K562 (cell line): Measurements from ENCODE around the gene RGL2. TPM values are rescaled to one million over a fixed set of nuclear protein-coding genes. Genes with fewer than 3 reads are reported as not detected.

ENCODE experiments used
- ARNT ChIP-seq, 2 experiments: fragments of 450-650 bp; IDR thresholded peaks; 2 replicates each; pipeline ENCODE4 v1.6.1; 2016; ENCODE audit warnings: mild to moderate bottlenecking in 1 of 2
- CEBPG ChIP-seq, 3 experiments: fragments of 200-800 bp in 1 of 3; sonication (Bioruptor generic) in 1 of 3; sonication (generic) in 1 of 3; formaldehyde crosslinking in 1 of 3; IDR thresholded peaks in 2 of 3; conservative IDR thresholded peaks in 1 of 3; 2 replicates each; pipeline versions ENCODE4 v1.6.1 to v1.8.0; 2016 to 2022; ENCODE audit warnings: missing compliant biosample characterization in 2 of 3, missing genetic modification characterization in 2 of 3, mild to moderate bottlenecking in 1 of 3, missing genetic modification reagents in 1 of 3
- FOXA3 ChIP-seq, 2 experiments: fragments of 450-650 bp in 1 of 2; sonication (generic) in 1 of 2; formaldehyde crosslinking; IDR thresholded peaks in 1 of 2; conservative IDR thresholded peaks in 1 of 2; 2 replicates each; pipeline versions ENCODE4 v1.4.0 to v1.8.0; 2020 to 2022; ENCODE audit warnings: mild to moderate bottlenecking in 2 of 2, missing genetic modification reagents in 1 of 2
- MED1 ChIP-seq: sonication (generic); formaldehyde crosslinking; IDR thresholded peaks from 2 replicates; pipeline ENCODE4 v1.8.1; 2023; ENCODE audit warnings: missing genetic modification reagents, borderline replicate concordance
- MYBL2 ChIP-seq, 2 experiments: fragments of 450-650 bp in 1 of 2; sonication (generic) in 1 of 2; formaldehyde crosslinking in 1 of 2; IDR thresholded peaks; 2 replicates each; pipeline versions ENCODE4 v1.6.1 to v1.8.1; 2017 to 2022; ENCODE audit warnings: borderline replicate concordance in 1 of 2, inconsistent platforms in 1 of 2, low read depth in 1 of 2, mild to moderate bottlenecking in 1 of 2, missing genetic modification reagents in 1 of 2, moderate library complexity in 1 of 2
- PML ChIP-seq: IDR thresholded peaks from 2 replicates; pipeline ENCODE4 v1.6.1; 2012; ENCODE audit warnings: low read length, inconsistent platforms
- RB1 ChIP-seq: fragments of 450-650 bp; IDR thresholded peaks from 2 replicates; pipeline ENCODE4 v1.6.1; 2017; ENCODE audit warnings: low read depth, mild to moderate bottlenecking
- SMAD2 ChIP-seq: fragments of 150-350 bp; IDR thresholded peaks from 2 replicates; pipeline ENCODE4 v1.6.1; 2014; ENCODE audit warnings: low read depth, mild to moderate bottlenecking, low read length
- SMARCB1 ChIP-seq: IDR thresholded peaks from 2 replicates; pipeline ENCODE4 v1.6.1; 2011; ENCODE audit warnings: improper control_type of control experiment, low read depth; ENCODE audit not compliant: insufficient read length
- ZKSCAN1 ChIP-seq: fragments of 150-350 bp; IDR thresholded peaks from 2 replicates; pipeline ENCODE4 v1.6.1; 2016; ENCODE audit warnings: low read depth, low read length
- ZNF197 ChIP-seq: fragments of 200-800 bp; sonication (Bioruptor generic); IDR thresholded peaks from 2 replicates; pipeline ENCODE4 v1.6.1; 2016; ENCODE audit warnings: low read depth, missing genetic modification characterization, missing compliant biosample characterization
- ZNF274 ChIP-seq: IDR thresholded peaks from 2 replicates; pipeline ENCODE4 v1.6.1; 2011; ENCODE audit warnings: low read depth, mild to moderate bottlenecking, low read length, moderate library complexity, borderline replicate concordance
- ZNF551 ChIP-seq: fragments of 250-450 bp; sonication (Bioruptor Pico); IDR thresholded peaks from 2 replicates; pipeline ENCODE4 v1.5.0; 2021; ENCODE audit warnings: mild to moderate bottlenecking, moderate library complexity
- polyA plus RNA-seq, 8 experiments: library from polyadenylated mRNA; depleted of rRNA in 4 of 8; stranded (reverse) in 5 of 8; unstranded in 3 of 8; fragments of >200 nt; fragmentation: Nextera tagmentation in 2 of 8; fragmentation: Illumina TruSeq in 1 of 8; extraction: Ambion mirVana in 2 of 8; extraction: Trizol in 1 of 8; gene quantifications; 2 replicates each; pipeline versions ENCODE4 v1.2.1 to v1.2.3, GENCODE V29; 2011 to 2014; ENCODE audit warnings: inconsistent platforms in 1 of 8, missing spikeins in 1 of 8
- total RNA-seq, 7 experiments: library from RNA; depleted of rRNA in 6 of 7; stranded (reverse); fragments of >200 nt in 6 of 7; fragmentation: Illumina TruSeq in 2 of 7; extraction: Trizol in 2 of 7; gene quantifications; 2 replicates each; pipeline versions ENCODE4 v1.2.1 to v1.2.3, GENCODE V29; 2011 to 2021; ENCODE audit warnings: low replicate concordance in 1 of 7
- TF ChIP-seq, protein P1 (sequence below), 2 experiments: IDR thresholded peaks; 2 replicates each; pipeline ENCODE4 v1.6.1; 2012; ENCODE audit warnings: improper control_type of control experiment in 2 of 2, low read depth in 2 of 2, low read length in 2 of 2, borderline replicate concordance in 1 of 2
- TF ChIP-seq, protein P2 (sequence below): fragments of 450-650 bp; IDR thresholded peaks from 2 replicates; pipeline ENCODE4 v1.7.0; 2016; ENCODE audit warnings: borderline replicate concordance
- TF ChIP-seq, protein P3 (sequence below): fragments of 250-450 bp; sonication (Bioruptor Pico); IDR thresholded peaks from 2 replicates; pipeline ENCODE4 v1.4.0; 2020; ENCODE audit warnings: mild to moderate bottlenecking, moderate library complexity, borderline replicate concordance
- TF ChIP-seq, protein P4 (sequence below): sonication (generic); formaldehyde crosslinking; IDR thresholded peaks from 2 replicates; pipeline ENCODE4 v1.8.0; 2022; ENCODE audit warnings: missing genetic modification reagents, mild to moderate bottlenecking, borderline replicate concordance

RGL2 gene
- total and polyA plus RNA-seq, 9 of the 15 experiments (the other 6 are each of a cell fraction or from before 2014, with no cell fraction given): 1.8 to 57.1 (median 19.5) TPM

DNA sequence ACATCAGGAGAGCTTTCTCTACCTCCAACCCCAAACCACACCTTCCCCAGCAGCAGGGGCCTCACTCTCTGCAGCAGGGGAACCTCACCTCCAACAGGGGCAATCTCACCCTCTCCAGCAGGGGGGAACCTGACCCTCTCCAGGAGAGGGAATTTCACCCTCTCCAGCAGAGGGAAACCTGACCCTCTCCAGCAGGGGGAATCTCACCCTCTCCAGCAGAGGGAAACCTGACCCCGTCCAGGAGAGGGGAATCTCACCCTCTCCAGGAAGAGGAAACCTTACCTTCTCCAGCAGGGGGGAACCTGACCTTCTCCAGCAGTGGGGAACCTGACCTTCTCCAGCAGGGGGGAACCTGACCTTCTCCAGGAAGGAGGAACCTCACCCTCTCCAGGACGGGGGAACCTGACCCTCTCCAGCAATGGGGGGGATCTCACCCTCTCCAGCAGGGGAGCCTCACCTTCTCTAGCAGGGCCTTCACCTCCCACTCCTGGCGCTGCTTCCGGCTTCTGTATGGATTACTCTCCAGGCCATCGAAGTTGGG is 18.7 kb downstream of the RGL2 start (continued):
- TF ChIP-seq ZNF197 (no peak), PML (no peak), RB1 (peak; percentile 84; the same call in 1 of the 2 replicates), ZNF274 (no peak), MED1 (CRISPR knock-in tag) (no peak), MYBL2 (IDR thresholded peaks at IDR 0.05; ENCODE audit: low read depth) (no peak), MYBL2 (CRISPR knock-in tag; IDR thresholded peaks at IDR 0.05; ENCODE audit: borderline replicate concordance) (no peak), CEBPG (CRISPR knock-in tag; IDR thresholded peaks at IDR 0.05) (no peak), CEBPG (tag; conservative IDR thresholded peaks at IDR 0.05 in 1 of 2, IDR thresholded peaks at IDR 0.05 in 1 of 2) (no peak), SMAD2 (no peak), FOXA3 (CRISPR knock-in tag; conservative IDR thresholded peaks at IDR 0.05 in 1 of 2, IDR thresholded peaks at IDR 0.05 in 1 of 2) (no peak), SMARCB1 (no peak), ZKSCAN1 (peak; percentile 63; the same call in 1 of the 2 replicates), ARNT (IDR thresholded peaks at IDR 0.05) (no peak), ZNF551 (CRISPR knock-in tag) (no peak)
- TF ChIP-seq, protein P1, sequence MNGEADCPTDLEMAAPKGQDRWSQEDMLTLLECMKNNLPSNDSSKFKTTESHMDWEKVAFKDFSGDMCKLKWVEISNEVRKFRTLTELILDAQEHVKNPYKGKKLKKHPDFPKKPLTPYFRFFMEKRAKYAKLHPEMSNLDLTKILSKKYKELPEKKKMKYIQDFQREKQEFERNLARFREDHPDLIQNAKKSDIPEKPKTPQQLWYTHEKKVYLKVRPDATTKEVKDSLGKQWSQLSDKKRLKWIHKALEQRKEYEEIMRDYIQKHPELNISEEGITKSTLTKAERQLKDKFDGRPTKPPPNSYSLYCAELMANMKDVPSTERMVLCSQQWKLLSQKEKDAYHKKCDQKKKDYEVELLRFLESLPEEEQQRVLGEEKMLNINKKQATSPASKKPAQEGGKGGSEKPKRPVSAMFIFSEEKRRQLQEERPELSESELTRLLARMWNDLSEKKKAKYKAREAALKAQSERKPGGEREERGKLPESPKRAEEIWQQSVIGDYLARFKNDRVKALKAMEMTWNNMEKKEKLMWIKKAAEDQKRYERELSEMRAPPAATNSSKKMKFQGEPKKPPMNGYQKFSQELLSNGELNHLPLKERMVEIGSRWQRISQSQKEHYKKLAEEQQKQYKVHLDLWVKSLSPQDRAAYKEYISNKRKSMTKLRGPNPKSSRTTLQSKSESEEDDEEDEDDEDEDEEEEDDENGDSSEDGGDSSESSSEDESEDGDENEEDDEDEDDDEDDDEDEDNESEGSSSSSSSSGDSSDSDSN (IDR thresholded peaks at IDR 0.05; ENCODE audit: borderline replicate concordance in 1 of 2, low read depth in 2 of 2, low read length in 2 of 2): no peak
- TF ChIP-seq, protein P2, sequence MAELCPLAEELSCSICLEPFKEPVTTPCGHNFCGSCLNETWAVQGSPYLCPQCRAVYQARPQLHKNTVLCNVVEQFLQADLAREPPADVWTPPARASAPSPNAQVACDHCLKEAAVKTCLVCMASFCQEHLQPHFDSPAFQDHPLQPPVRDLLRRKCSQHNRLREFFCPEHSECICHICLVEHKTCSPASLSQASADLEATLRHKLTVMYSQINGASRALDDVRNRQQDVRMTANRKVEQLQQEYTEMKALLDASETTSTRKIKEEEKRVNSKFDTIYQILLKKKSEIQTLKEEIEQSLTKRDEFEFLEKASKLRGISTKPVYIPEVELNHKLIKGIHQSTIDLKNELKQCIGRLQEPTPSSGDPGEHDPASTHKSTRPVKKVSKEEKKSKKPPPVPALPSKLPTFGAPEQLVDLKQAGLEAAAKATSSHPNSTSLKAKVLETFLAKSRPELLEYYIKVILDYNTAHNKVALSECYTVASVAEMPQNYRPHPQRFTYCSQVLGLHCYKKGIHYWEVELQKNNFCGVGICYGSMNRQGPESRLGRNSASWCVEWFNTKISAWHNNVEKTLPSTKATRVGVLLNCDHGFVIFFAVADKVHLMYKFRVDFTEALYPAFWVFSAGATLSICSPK: no peak
- TF ChIP-seq, protein P3, sequence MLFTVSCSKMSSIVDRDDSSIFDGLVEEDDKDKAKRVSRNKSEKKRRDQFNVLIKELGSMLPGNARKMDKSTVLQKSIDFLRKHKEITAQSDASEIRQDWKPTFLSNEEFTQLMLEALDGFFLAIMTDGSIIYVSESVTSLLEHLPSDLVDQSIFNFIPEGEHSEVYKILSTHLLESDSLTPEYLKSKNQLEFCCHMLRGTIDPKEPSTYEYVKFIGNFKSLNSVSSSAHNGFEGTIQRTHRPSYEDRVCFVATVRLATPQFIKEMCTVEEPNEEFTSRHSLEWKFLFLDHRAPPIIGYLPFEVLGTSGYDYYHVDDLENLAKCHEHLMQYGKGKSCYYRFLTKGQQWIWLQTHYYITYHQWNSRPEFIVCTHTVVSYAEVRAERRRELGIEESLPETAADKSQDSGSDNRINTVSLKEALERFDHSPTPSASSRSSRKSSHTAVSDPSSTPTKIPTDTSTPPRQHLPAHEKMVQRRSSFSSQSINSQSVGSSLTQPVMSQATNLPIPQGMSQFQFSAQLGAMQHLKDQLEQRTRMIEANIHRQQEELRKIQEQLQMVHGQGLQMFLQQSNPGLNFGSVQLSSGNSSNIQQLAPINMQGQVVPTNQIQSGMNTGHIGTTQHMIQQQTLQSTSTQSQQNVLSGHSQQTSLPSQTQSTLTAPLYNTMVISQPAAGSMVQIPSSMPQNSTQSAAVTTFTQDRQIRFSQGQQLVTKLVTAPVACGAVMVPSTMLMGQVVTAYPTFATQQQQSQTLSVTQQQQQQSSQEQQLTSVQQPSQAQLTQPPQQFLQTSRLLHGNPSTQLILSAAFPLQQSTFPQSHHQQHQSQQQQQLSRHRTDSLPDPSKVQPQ: no peak
- TF ChIP-seq, protein P4, sequence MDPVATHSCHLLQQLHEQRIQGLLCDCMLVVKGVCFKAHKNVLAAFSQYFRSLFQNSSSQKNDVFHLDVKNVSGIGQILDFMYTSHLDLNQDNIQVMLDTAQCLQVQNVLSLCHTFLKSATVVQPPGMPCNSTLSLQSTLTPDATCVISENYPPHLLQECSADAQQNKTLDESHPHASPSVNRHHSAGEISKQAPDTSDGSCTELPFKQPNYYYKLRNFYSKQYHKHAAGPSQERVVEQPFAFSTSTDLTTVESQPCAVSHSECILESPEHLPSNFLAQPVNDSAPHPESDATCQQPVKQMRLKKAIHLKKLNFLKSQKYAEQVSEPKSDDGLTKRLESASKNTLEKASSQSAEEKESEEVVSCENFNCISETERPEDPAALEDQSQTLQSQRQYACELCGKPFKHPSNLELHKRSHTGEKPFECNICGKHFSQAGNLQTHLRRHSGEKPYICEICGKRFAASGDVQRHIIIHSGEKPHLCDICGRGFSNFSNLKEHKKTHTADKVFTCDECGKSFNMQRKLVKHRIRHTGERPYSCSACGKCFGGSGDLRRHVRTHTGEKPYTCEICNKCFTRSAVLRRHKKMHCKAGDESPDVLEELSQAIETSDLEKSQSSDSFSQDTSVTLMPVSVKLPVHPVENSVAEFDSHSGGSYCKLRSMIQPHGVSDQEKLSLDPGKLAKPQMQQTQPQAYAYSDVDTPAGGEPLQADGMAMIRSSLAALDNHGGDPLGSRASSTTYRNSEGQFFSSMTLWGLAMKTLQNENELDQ (CRISPR knock-in tag): peak; percentile 71; the same call in 1 of the 2 replicates
